Breast epithelium (tissue), 3 donors: ENCODE results near the gene ID3.
A peak's percentile ranks its signal among the peaks of the same experiment; 100 is the strongest.

Experiments
- CTCF ChIP-seq, 3 donors: fragments of 450-650 bp; IDR thresholded peaks; one replicate each; pipeline ENCODE4 v1.5.1; 2016 to 2017; ENCODE audit warnings: antibody characterized with exemption in 3 of 3, mild to moderate bottlenecking in 3 of 3, moderate library complexity in 3 of 3
- POLR2AphosphoS5 ChIP-seq, 3 donors: sonication (generic); formaldehyde crosslinking; IDR thresholded peaks; one replicate each; pipeline ENCODE4 v1.6.1; 2017; ENCODE audit warnings: antibody characterized with exemption in 3 of 3

GRCh38 chr1:23578311-23578996 is 19.2 kb upstream of the ID3 start:
- no peak for TF ChIP-seq CTCF (IDR thresholded peaks at IDR 0.05)
- peak in 1 of 3 donors; percentile 30 for TF ChIP-seq POLR2AphosphoS5 (IDR thresholded peaks at IDR 0.05)
